RPMI8226 (cell line): Measurements from ENCODE around the gene NHLRC4.
"Not testable (repeated sequence)": the region's sequence is repeated elsewhere in the genome, so short reads cannot be mapped to it uniquely, and the experiment has no call there.

Experiments
- DNase-seq: peaks from one replicate; pipeline ENCODE4 v3.0.0-alpha.2; 2015

NHLRC4 gene

GRCh38 chr16:586047-586644, 19.3 kb downstream of the NHLRC4 start:
- DNase-seq: no peak

DNA sequence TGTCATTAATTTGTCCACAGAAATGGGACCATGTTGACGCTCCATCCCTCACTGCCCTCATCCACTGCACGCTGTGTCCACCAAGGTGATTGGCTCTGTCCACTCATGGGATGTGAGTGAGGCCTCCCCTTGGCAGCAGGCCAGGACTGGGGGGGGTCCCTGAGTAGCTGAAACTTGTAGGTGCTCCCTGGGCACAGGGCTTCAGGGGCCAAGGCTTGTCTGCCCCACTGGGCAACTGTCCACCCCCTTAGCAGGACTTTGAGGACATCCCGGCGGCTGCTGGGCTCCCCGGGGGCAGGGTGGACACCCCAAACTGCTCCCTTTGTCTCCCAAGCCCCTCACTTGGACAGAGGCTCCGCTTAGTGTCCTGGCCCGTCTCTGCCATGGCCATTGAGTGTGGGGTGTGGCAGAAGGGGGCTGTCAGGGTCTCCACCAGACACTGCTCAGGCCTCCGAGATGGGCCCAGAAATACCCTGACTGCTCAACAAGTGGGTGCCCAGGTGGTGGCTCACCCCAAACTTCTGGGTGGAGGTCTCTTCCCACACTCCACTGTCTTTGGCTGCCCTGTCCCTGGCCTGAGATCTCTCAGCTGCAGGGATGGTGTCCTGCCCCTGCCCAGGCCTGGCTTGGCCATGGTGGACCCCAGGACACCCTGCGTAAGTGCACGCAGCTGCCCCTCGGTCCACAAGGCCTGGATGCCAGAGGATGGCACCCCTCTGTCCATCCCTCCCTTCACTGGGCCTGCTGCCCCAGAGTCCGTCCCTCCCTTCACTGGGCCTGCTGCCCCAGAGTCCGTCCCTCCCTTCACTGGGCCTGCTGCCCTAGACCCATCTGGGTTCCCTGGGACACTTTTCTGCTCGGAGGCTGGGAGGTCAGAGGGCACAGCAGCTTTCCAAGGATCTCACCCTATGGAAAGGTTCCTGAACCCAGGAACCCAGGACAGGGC, 20.1 kb downstream of the NHLRC4 start:
- DNase-seq: no peak

- DNase-seq: peak; percentile 70
These were observed 21.8 kb downstream of the NHLRC4 start for GRCh38 chr16:588639-588888.

DNA sequence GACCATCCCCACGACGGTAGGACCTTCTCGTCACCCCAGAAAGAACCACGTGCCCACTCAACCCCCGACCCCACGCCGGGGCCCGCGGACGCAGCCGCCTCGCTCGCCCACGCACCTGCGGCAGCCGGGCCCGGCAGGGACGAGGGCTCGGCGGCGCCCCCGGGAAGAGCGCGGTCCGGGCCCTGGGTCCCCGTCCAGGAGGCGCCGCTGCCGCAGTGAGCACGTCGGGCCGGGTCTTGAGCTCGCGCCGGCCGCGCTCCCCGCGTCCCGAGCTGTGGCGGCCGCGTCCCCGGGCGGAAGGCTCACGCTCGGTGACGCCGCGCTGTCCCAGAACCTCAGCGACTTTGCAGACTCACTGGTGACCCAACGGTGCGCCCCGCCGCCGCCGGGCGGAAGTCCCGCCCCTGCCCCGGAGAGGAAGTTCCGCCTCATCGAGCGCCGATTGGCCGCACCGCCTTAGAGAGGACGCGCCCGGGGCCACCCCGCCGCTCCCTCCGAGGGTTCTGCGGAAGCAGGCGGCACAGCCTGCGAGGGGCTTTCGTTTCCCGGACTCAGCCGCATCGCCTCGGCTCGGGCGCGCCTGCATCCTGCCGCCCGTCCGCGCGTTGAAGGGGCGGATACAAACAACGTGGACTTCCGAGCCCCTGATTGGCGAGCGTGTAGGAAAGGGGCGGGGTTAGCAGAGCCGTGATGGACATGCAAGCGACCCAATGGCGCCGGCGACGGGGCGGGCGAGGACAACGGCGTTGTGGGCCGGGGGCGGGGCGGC, 22.3 kb downstream of the NHLRC4 start:
- peak; percentile 98 for DNase-seq

DNA sequence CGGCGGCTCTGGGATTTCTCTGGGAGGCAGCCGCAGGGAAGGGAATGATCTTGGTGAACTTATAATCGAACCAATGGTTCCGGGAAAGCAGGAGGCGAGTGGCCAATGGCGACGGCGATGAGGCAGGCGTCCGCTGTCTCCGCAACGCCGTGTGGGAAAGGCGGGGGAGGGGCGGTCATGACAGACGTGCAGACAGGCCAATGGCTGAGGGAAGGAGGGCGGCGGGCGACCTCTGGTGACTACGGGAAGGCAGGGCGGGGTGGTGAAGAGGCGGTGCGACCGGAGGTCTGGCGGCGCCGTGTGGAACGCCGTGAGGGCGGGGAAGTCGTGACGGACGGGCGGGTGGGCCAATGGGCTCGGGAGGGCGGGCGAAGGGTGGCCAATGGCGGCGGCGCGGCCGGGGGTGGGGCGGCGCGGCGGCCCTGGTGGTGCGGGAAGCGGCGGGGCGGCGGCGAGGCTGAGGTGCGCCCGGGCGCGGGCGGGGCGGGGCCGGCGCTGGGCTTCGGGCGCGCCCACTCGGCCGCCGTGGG, 22.9 kb downstream of the NHLRC4 start, which contains the start of gene RAB40C:
RAB40C (plus strand) TSS at position 409 of the 530 bp plus-strand sequence. CDS start 226 bp downstream, outside the sequence.
- DNase-seq: peak; percentile 100

- DNase-seq: no peak
These were observed 23.5 kb downstream of the NHLRC4 start for GRCh38 chr16:590188-590814.

DNA sequence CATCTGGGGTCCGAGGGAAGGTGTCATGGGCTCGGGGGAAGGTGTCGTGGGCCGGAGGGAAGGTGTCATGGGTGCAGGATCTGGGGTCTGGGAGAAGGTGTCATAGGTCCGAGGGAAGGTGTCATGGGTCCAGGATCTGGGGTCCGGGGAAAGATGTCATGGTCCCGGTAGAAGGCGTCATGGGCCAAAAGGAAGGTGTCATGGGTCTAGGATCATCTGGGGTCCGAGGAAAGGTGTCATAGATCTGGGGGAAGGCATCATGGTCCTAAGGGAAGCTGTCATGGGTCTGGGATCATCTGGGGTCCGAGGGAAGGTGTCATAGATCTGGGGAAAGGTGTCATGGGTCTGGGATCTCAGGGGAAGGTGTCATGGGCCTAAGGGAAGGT, 24.0 kb downstream of the NHLRC4 start:
- no peak for DNase-seq

DNA sequence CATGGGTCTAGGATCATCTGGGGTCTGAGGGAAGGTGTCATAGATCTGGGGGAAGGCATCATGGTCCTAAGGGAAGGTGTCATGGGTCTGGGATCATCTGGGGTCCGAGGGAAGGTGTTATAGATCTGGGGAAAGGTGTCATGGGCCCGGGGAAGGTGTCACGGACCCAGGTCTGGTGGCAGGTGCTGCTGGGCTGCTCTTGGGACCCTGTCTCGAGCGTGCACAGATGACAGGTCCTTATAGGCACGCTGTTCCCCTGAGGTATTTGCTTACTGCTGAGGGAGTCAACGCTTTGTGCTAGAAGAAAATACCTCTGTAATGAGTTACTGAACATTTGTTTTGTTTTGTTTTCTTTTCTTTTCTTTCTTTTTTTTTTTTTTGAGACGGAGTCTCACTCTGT, 24.4 kb downstream of the NHLRC4 start:
- no peak for DNase-seq

GRCh38 chr16:591892-592517, 25.2 kb downstream of the NHLRC4 start:
- DNase-seq: no peak

GRCh38 chr16:592518-593306, 25.9 kb downstream of the NHLRC4 start:
- no peak for DNase-seq

DNA sequence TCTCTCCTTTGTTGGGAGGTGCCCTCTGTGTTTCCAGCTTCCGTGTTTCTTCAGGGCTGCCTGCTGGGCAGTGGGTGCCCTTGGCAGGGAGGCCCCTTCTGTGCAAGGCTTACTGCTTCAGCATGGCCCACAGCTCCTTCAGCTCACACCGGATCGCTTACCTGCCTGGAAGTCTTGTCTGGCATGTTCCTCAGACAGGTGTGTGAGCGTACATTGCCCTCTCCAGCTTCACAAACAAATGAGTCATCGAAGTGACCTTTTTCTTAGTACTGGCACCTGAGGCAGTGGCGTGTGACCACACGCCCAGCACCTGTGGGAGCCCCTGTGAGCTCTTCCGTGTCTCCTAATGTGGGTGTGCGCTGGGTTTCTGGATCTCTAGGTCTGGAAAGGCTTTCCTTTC, 26.6 kb downstream of the NHLRC4 start:
- no peak for DNase-seq

DNA sequence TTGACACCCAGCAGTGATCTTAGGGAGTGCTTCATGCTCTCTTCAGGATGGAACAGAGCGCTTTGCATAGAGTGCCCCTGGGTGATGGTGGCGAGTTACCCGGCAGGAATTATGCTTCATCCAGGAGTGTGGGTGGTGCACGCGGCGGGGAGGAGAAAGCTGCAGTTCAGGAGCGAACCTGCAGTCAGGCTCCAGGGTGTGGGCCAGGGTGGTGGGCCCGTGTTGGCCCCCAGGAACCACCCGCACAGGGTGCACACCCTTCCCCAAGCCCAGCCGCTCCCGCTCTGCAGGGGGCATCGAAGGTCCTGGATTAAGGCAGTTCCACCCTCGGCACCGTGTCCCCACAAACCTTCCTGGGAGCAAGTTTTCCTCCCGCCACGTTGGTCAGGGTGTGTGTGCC, 27.0 kb downstream of the NHLRC4 start:
- DNase-seq: no peak

- no peak for DNase-seq
These were observed 28.3 kb downstream of the NHLRC4 start for GRCh38 chr16:595094-595528.

- no peak for DNase-seq
These were observed 29.3 kb downstream of the NHLRC4 start for GRCh38 chr16:595942-596735.

DNA sequence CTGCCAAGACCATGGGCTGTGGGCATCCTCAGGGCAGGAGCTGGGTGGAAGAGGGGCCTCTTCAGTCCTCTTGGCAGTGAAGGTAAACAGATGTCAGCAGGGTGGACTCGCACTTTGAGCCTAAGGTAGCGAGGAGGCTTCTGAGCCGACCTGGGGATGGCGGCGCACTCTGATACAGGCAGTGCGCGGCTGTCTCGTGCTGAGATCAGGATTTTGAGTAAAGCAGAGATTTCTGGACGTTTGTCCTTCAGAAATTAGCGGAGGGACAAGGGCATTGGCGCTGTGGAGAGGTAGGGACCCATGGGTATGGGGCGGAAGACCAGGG, 29.9 kb downstream of the NHLRC4 start:
- DNase-seq: no peak

- DNase-seq: not testable (repeated sequence)
These were observed 30.9 kb downstream of the NHLRC4 start for GRCh38 chr16:597655-598054.

DNA sequence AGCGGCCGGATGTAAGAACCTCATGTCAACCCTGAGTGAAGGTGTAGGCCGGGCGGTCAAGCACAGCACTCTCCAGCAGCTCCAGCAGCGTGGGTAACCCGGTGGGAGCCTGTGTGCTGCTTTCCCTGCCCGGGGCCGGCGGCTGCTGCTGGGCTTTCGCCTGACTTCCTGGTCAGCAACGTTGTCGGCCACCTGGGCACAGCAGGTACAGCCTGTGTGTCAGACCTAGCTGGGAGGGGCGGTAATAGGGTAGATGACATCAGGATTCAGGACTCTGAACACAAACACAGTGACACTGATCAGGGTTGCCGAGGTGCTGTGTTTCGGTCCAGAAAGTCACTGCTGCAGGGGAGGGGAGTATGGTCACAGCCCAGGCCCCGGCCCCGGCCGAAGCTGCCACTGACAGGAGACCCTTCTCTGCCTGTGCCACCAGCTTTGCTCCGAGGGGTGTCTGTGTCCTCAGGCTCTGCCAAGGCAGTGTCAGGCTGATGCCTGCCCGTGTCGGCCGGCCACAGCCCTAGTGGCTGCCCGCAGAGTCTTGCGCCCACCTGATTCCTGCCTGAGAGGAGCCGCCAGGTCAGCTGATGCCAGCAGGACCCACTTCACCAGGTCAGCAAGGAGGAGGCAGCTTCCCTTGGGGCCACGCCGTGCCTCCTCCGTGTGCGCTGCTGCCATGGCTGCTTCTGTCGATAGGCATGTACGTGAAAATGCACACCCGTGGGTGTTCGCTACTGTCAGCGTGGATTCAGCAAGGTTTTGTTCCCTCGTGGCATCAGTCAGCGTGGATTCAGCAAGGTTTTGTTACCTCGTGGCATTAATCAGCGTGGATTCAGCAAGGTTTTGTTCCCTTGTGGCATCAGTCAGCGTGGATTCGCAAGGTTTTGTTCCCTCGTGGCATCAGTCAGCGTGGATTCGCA, 32.3 kb downstream of the NHLRC4 start:
- DNase-seq: no peak

- no peak for DNase-seq
These were observed 34.0 kb downstream of the NHLRC4 start for GRCh38 chr16:600781-601180.

DNA sequence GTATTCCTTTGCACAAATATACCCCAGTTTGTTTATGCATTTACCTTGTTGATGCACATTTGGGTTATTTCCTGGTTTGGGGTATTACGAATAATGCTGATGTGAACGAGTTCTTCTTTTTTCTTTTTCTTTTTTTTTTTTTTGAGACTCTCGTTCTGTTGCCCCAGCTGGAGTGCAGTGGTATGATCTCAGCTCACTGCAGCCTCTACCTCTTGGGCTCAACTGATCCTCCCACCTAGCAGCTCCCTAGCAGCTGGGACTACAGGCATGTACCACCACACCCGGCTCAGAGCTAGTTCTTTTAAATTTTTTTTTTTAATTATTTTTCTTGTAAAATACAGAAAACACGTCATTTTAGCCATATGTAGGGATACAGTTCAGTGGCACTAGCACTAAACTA, 37.1 kb downstream of the NHLRC4 start:
- DNase-seq: no peak
